ENCODE measurements around the gene OSTM1.

- TF ChIP-seq POLR2A (IDR thresholded peaks at IDR 0.05) (no peak), CTCF (IDR thresholded peaks at IDR 0.05 in 8 of 11, conservative IDR thresholded peaks at IDR 0.05 in 3 of 11) (no peak), POLR2AphosphoS5 (IDR thresholded peaks at IDR 0.05) (no peak)
Observed at GRCh38 chr6:108004861-108005260, 69.7 kb downstream of the OSTM1 start.
